ENCODE measurements around the gene OR2C1.

The OR2C1 gene

DNA sequence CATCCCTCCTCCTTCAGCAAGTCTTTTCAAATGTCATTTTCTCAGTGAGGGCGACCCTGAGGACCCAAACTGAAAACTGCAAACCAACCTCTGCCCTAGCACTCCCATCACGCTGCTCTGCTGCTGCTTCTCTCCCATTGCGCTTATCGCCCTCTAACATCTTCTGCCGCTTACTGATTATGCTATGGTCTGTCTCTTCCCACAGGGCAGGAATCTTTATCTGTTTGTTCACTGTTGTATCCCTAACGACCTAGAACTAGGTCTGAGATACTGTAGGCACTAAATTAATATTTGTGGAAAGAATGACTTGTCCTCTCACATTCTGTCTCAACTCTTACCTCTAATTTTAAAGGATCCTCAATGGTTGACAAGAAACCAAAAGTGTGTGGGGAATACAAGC lies 32.6 kb downstream of the OR2C1 start (continued):
- no peak for TF ChIP-seq ZNF518A (tag by site-specific recombination; conservative IDR thresholded peaks at IDR 0.05; ENCODE audit: low read depth)
- no peak for TF ChIP-seq ZNF19 (tag by site-specific recombination; IDR thresholded peaks at IDR 0.05; ENCODE audit: low read depth)
- no peak for TF ChIP-seq ZNF114 (tag by site-specific recombination; IDR thresholded peaks at IDR 0.05)
- TF ChIP-seq ZNF433 (tag by site-specific recombination; IDR thresholded peaks at IDR 0.05; ENCODE audit: low read depth), result no peak
- no peak for TF ChIP-seq ZNF76 (tag by site-specific recombination; IDR thresholded peaks at IDR 0.05; ENCODE audit: borderline replicate concordance, low read depth)
- no peak for TF ChIP-seq ZNF10 (tag by site-specific recombination; IDR thresholded peaks at IDR 0.05)
- no peak for TF ChIP-seq ZFP37 (tag by site-specific recombination; IDR thresholded peaks at IDR 0.05)
- TF ChIP-seq, protein P1, sequence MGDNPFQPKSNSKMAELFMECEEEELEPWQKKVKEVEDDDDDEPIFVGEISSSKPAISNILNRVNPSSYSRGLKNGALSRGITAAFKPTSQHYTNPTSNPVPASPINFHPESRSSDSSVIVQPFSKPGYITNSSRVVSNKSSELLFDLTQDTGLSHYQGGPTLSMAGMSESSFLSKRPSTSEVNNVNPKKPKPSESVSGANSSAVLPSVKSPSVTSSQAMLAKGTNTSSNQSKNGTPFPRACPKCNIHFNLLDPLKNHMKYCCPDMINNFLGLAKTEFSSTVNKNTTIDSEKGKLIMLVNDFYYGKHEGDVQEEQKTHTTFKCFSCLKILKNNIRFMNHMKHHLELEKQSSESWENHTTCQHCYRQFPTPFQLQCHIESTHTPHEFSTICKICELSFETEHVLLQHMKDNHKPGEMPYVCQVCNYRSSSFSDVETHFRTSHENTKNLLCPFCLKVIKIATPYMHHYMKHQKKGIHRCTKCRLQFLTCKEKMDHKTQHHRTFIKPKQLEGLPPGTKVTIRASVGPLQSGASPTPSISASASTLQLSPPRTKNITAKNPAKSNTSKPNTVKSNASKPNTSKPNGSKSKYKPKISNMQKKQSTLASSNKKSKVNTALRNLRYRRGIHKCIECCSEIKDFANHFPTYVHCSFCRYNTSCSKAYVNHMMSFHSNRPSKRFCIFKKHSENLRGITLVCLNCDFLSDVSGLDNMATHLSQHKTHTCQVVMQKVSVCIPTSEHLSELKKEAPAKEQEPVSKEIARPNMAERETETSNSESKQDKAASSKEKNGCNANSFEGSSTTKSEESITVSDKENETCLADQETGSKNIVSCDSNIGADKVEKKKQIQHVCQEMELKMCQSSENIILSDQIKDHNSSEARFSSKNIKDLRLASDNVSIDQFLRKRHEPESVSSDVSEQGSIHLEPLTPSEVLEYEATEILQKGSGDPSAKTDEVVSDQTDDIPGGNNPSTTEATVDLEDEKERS (tag by site-specific recombination; IDR thresholded peaks at IDR 0.05), result no peak
- TF ChIP-seq ZNF221 (tag by site-specific recombination; IDR thresholded peaks at IDR 0.05; ENCODE audit: borderline replicate concordance), result no peak
- no peak for TF ChIP-seq REST (tag by site-specific recombination; IDR thresholded peaks at IDR 0.05)
- no peak for TF ChIP-seq ZBTB48 (tag by site-specific recombination; IDR thresholded peaks at IDR 0.05)
- no peak for TF ChIP-seq ZNF544 (tag by site-specific recombination; IDR thresholded peaks at IDR 0.05)

DNA sequence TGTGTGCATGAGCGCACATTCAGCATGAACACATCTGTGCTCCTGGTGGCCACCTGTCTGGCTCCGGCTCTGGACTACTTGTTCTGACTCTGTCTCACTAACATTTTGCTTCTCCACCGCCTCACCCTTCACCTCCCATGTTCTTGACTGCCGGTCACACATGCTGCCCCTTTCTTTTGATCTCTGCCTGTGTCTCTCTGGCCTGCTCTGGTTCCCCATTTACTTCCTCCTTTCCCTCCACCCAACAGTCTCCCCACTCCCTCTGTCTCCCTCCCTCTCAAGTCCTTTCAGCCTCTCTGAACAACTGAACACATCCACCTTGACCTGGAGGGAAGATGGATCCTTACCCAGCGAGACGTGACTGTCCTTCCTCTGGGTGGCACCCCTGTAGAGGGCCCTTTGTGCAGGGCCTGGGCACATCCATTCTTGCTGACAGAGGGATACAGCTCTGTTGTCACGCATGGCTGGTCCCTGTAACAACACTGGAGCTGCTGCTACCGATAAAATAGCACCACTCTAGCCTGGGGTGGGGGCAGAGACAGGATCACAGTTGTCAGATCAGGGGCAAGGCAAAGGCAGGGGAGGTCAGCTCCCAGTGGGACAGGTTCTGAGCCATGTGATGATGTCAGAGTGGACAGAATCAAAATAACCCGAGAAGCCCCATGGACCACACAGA lies 34.1 kb downstream of the OR2C1 start:
- H3K4me1 ChIP-seq (ENCODE audit: control insufficient read depth, insufficient read depth, low read length), result no peaks in the 10 kb centered on the region
- CTCF ChIA-PET, result no interaction called here
- H3K4me3 ChIP-seq (ENCODE audit: low read depth, low read length), result no peak overlapping the region
- POLR2A ChIA-PET, result interaction anchor here (1.3 kb wide), 1 partner anchor 11 kb away, joined by 3 read pairs; the partner anchor contains the start of genes ZNF174 and ZSCAN32
- peaks cover 16 to 72% of the 10 kb centered on the region in 2 experiments for H3K36me3 ChIP-seq (ENCODE audit: control insufficient read depth in 2 of 2, insufficient read depth in 1 of 2, low read length in 2 of 2)
- no peak overlapping the region for H3K27ac ChIP-seq (ENCODE audit: extremely low read depth, low read depth, low read length)
- H3K9me3 ChIP-seq (ENCODE audit: control insufficient read depth, insufficient read depth, low read depth, low read length), result no peaks in the 10 kb centered on the region
- TF ChIP-seq ZSCAN16 (tag by site-specific recombination; IDR thresholded peaks at IDR 0.05), result no peak
- TF ChIP-seq ZNF530 (tag by site-specific recombination; IDR thresholded peaks at IDR 0.05; ENCODE audit: low read depth), result no peak
- TF ChIP-seq MYNN (tag by site-specific recombination; IDR thresholded peaks at IDR 0.05; ENCODE audit: borderline replicate concordance), result no peak
- TF ChIP-seq WT1 (tag by site-specific recombination; IDR thresholded peaks at IDR 0.05), result no peak
- no peak for TF ChIP-seq PRDM10 (tag by site-specific recombination; IDR thresholded peaks at IDR 0.05)
- no peak for TF ChIP-seq HOXA7 (CRISPR knock-in tag; IDR thresholded peaks at IDR 0.05; ENCODE audit: borderline replicate concordance)
- TF ChIP-seq GLI4 (tag by site-specific recombination; IDR thresholded peaks at IDR 0.05), result no peak
- TF ChIP-seq ZNF777 (tag by site-specific recombination; IDR thresholded peaks at IDR 0.05; ENCODE audit: borderline replicate concordance), result no peak
- TF ChIP-seq ZNF202 (tag by site-specific recombination; IDR thresholded peaks at IDR 0.05; ENCODE audit: borderline replicate concordance), result no peak

Measured in HEK293 (cell line).